H1 (cell line): Measurements from ENCODE around the gene COPG1. TPM values are rescaled to one million over a fixed set of nuclear protein-coding genes. Genes with fewer than 3 reads are reported as not detected.

Source experiments
- CTBP2 ChIP-seq: IDR thresholded peaks from 2 replicates; pipeline ENCODE4 v1.7.0; 2011; ENCODE audit warnings: borderline replicate concordance, mild to moderate bottlenecking, moderate library complexity, mixed read lengths, low read length; ENCODE audit not compliant: insufficient read depth, insufficient read length
- SIRT6 ChIP-seq: IDR thresholded peaks from one replicate; pipeline ENCODE4 v1.7.1; 2012; ENCODE audit warnings: low read length, inconsistent platforms
- polyA plus RNA-seq, 7 experiments: library from polyadenylated mRNA; depleted of rRNA in 3 of 7; stranded (reverse) in 5 of 7; unstranded in 2 of 7; fragments of >200 nt in 5 of 7; fragments of 200-250 nt in 2 of 7; gene quantifications; 1 replicate in 5 of 7; 2 replicates in 1 of 7; 4 replicates in 1 of 7; pipeline versions ENCODE4 v1.2.1 to v1.2.3, GENCODE V29; 2011 to 2013; ENCODE audit warnings: missing spikeins in 2 of 7, mixed read lengths in 2 of 7
- total RNA-seq: library from RNA; stranded (reverse); fragmentation: NEBNext Ultra II Directional; extraction: Animal tissue kit (Norgen Biotek cat#: 25700); gene quantifications from 2 replicates; pipeline ENCODE4 v1.2.1, GENCODE V29; 2021

The COPG1 gene
- total and polyA plus RNA-seq, 2 of the 8 experiments (the other 6 are each of a cell fraction or from before 2014, with no cell fraction given) = 52.7 to 106 TPM

- TF ChIP-seq CTBP2 = no peak
- TF ChIP-seq SIRT6 = no peak
Measured at GRCh38 chr3:129320825-129321487, 71.5 kb downstream of the COPG1 start (continued).
